ENCODE results near the gene COX4I1. TPM values are rescaled to one million over a fixed set of nuclear protein-coding genes. Genes with fewer than 3 reads are reported as not detected.

COX4I1 gene
- total and polyA plus RNA-seq, 2 experiments from 2014 or later, result 743 to 1,231 TPM

DNA sequence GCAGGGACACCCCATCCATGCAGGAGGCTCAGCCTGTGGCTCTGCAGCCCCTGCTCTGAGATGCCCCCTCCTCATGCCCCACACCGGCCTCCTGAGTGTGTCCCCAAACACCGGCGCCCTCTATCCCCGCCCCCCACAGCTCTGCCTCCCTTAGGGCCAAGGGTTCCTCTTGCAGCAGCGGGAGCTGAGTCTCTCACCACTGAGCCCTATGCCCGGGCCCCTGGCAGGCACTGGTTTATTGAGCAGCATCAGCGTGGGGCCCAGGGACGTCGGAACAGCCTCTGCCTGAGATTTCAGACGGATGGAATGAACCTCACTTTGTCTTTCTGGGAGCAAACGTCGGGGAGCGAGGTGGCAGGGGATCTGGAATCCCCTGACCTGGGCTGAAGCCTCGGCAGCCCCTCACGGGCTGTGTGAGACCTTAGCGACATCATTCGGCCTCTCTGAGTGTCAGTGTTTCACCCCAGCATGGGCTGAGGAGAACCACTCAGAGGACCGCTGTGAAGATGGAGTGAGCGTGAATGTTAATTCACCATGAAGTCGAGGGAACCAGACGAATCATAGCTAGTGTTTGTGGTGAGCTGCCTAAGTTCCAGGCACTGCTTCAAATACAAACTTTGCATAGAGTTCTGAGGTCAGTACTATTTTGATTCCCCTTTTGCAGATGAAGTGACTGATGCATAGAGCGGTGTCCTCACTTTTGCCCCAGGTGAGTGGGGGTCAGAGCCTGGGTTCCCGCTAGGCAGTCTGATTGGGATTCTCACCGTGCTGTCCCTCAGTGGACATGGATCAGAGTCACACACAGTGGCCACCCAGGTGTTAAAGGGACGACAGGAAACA is 43.3 kb upstream of the COX4I1 start:
- Histone ChIP-seq H3K4me3 (no peak overlapping the region), H3K27ac (no peak overlapping the region), H3K27me3 (no peaks in the 10 kb centered on the region), H3K36me3 (no peaks in the 10 kb centered on the region), H3K4me1 (ENCODE audit: low read depth) (peaks cover 14% of the 10 kb centered on the region), H3K9me3 (ENCODE audit: low read depth) (no peaks in the 10 kb centered on the region)
- TF ChIP-seq, protein P1, sequence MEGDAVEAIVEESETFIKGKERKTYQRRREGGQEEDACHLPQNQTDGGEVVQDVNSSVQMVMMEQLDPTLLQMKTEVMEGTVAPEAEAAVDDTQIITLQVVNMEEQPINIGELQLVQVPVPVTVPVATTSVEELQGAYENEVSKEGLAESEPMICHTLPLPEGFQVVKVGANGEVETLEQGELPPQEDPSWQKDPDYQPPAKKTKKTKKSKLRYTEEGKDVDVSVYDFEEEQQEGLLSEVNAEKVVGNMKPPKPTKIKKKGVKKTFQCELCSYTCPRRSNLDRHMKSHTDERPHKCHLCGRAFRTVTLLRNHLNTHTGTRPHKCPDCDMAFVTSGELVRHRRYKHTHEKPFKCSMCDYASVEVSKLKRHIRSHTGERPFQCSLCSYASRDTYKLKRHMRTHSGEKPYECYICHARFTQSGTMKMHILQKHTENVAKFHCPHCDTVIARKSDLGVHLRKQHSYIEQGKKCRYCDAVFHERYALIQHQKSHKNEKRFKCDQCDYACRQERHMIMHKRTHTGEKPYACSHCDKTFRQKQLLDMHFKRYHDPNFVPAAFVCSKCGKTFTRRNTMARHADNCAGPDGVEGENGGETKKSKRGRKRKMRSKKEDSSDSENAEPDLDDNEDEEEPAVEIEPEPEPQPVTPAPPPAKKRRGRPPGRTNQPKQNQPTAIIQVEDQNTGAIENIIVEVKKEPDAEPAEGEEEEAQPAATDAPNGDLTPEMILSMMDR (IDR thresholded peaks at IDR 0.05; ENCODE audit: low read depth, low read length), result no peak
- DNase-seq (ENCODE audit: low read depth in 1 of 2, low spot score in 1 of 2), result no peak

DNA sequence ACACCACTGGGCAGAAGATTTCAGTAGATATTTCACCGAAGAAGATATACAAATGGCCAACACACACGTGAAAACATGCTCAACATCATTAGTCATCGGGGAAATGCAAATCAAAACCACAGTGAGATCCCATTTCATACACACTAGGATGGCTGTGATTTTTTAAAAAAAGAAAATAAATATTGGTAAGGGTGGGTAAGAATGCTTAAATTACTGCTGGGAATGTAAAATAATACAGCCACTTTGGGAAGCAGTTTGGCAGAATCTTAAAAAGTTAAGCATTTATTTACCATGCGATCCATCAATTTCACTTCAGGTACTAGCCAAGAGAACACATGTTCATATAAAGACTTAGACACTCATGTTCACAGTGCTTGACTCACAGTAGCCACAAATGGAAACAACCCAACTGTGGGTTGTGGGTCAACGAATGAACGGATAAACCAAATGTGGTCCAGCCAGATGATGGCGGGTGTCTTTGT is 42.1 kb upstream of the COX4I1 start:
- H3K36me3 ChIP-seq, result no peaks in the 10 kb centered on the region
- no peak for DNase-seq (ENCODE audit: low read depth in 1 of 2, low spot score in 1 of 2)
- H3K27ac ChIP-seq, result no peak overlapping the region
- TF ChIP-seq, protein P1 (IDR thresholded peaks at IDR 0.05; ENCODE audit: low read depth, low read length), result no peak
- peaks cover 14% of the 10 kb centered on the region for H3K4me1 ChIP-seq (ENCODE audit: low read depth)
- H3K9me3 ChIP-seq (ENCODE audit: low read depth), result no peaks in the 10 kb centered on the region
- no peaks in the 10 kb centered on the region for H3K27me3 ChIP-seq
- no peak overlapping the region for H3K4me3 ChIP-seq

DNA sequence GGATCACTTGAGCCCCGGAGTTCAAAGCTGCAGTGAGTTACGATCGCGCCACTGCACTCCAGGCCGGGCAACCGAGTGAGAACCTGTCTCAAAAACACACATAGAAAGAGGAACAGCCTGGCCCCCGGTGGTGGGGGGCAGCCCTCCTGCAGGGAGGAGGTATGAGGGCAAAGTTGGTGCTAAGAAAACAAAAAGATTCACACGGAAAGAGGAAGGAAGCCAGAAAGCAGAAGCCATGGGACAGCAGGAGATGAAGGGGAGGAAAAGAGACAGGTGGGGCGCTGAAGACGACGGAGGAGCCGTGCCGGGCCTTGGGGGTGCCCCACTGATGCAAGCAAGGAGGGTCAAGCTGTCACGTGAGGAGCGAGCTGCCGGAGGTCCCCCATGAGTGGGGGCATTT is 40.4 kb upstream of the COX4I1 start:
- H3K27me3 ChIP-seq, result no peaks in the 10 kb centered on the region
- TF ChIP-seq, protein P1 (IDR thresholded peaks at IDR 0.05; ENCODE audit: low read depth, low read length), result no peak

DNA sequence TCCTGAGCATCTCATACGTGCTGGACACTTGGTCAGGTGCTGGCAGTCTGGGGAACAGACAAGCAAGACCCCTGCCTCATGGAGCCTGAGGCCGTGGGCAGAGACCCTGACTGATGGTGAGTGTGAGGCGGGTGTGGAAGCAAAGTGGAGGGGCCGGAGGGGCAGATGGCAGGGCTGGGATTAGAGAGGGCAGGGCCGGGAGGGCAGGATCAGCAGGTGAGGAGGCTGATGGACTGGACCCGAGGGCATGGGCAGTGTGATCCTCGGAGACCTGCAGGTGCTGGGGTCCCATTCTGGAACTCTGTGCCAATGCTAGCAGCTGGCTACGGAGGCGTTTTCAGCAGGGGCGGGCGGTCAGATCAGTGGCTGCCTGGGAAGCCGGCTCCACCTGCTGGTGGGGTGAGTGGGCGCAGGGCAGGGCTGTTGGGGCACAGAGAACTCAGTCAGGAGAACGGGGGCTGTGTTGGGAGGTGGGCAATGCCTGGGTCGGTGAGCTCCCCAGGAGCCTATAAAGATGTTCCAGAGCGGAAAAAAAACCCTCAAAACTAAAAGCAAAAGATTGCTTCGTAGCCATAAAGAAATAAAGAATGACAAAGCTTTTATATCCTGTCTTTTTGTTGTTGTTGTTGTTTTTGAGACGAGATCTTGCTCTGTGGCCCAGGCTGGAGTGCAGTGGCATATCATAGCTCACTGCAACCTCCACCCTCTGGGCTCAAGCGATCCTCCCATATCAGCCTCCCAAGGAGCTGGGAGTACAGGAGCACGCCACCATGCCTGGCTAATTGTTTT is 39.7 kb upstream of the COX4I1 start:
- Histone ChIP-seq H3K9me3 (ENCODE audit: low read depth) (no peaks in the 10 kb centered on the region), H3K4me1 (ENCODE audit: low read depth) (no peaks in the 10 kb centered on the region), H3K27me3 (no peaks in the 10 kb centered on the region), H3K36me3 (no peaks in the 10 kb centered on the region), H3K4me3 (no peak overlapping the region), H3K27ac (no peak overlapping the region)
- DNase-seq (ENCODE audit: low read depth in 1 of 2, low spot score in 1 of 2), result no peak
- TF ChIP-seq, protein P1 (IDR thresholded peaks at IDR 0.05; ENCODE audit: low read depth, low read length), result peak; percentile 39

More for the DNA sequence above, 40.4 kb upstream of the COX4I1 start:
- DNase-seq (ENCODE audit: low read depth in 1 of 2, low spot score in 1 of 2), result no peak
- Histone ChIP-seq H3K36me3 (no peaks in the 10 kb centered on the region), H3K4me3 (no peak overlapping the region), H3K4me1 (ENCODE audit: low read depth) (peaks cover 5% of the 10 kb centered on the region), H3K9me3 (ENCODE audit: low read depth) (no peaks in the 10 kb centered on the region), H3K27ac (no peak overlapping the region)

DNA sequence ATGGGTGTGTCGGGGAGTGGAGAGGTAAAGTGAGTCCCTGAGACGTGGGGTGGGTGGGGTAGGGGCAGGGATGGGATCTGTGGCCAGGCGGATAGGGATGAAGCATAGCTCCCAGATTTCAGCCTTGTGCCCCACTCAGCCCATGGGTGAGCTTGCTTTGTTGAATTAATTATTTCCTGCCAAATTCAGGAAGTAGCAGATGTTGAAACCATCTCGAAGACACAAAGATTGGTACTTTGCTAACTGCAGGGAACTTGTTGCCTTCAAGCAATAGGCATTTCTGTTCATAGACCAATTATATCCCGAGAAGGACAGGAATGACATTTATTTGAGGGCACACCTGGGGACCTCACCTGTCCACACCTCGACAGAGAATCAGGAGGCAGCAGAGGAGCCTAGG is 37.6 kb upstream of the COX4I1 start:
- Histone ChIP-seq H3K4me3 (no peak overlapping the region), H3K9me3 (ENCODE audit: low read depth) (no peaks in the 10 kb centered on the region), H3K36me3 (no peaks in the 10 kb centered on the region), H3K27me3 (no peaks in the 10 kb centered on the region), H3K27ac (no peak overlapping the region), H3K4me1 (ENCODE audit: low read depth) (no peaks in the 10 kb centered on the region)
- TF ChIP-seq, protein P1 (IDR thresholded peaks at IDR 0.05; ENCODE audit: low read depth, low read length), result no peak
- DNase-seq (ENCODE audit: low read depth in 1 of 2, low spot score in 1 of 2), result no peak
